OCI-M2 (cell line): ENCODE results near the gene MBOAT1.
"Not testable (repeated sequence)": the region's sequence is repeated elsewhere in the genome, so short reads cannot be mapped to it uniquely, and the experiment has no call there.

ENCODE experiments used
- DNase-seq: peaks from one replicate; lab custom pipeline; 2025; ENCODE audit not compliant: unreplicated experiment; lab: John Stamatoyannopoulos, UW

The MBOAT1 gene

DNA sequence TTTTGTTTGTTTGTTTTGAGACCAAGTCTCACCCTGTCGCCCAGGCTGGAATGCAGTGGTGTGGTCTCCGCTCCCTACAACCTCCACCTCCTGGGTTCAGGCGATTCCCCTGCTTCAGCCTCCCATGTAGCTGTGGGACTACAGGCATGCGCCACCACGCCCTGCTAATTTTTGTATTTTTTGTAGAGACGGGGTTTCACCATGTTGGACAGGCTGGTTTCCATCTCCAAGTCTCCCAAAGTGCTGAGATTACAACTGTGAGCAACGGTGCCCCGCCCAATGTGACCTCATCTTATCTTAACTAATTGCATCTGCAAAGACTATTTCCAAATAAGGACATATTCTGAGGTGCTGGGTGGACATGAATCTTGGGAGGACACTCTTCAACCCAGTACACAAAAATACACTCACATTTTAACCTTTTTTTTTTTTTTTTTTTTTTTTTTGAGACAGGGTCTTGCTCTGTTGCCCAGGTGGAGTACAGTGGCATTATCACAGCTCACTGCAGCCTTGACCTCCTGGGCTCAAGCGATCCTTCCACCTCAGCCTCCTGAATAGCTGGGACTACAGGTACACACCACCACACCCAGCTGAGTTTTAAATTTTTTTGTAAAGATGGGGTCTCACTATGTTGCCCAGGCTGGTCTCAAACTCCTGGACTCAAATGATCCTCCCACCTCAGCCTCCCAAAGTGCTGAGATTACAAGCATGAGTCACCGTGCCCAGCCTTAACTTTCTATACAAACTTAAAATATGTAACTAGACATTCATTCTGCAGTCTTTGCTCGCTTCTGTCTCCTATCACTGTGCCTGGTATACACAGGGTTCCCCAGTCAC lies 72.9 kb downstream of the MBOAT1 start:
- not testable (repeated sequence) for DNase-seq

DNA sequence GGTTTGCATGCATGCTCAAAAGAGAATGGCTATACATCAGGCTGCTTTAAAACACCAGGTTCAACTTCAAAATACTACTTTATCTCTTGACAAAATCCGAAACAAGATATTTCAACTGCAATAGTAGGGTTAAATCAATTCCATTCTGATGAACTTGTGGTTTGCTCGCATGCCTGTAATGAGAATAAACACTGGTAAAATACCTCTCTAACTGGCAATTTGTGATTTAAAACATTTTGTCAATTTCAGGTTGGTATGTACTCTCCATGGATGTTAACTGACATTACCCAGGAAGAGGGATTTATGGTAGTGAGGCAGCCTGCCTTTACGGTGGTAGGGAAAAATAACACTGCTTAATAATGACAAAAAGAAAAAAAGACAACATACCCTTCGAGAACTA lies 74.4 kb downstream of the MBOAT1 start:
- DNase-seq = no peak

DNA sequence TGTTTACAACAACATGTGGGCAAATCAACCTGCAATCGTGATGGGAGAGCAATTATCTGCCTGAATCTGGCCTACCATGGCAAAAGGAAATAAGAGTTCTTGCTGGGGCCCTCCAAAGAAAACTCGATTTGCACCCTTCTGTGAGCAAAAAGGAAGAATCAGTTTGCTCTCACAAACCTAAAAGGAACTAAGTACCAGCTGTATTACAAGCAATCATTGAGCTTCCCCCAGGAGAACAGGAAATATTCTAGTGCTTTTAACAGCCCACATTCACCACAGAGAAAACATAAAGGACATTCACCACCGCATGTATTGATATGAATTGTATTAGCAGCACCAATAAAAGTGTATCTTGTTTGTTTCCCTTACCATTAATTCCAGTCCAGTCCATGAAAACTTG lies 75.0 kb downstream of the MBOAT1 start:
- DNase-seq = no peak

DNA sequence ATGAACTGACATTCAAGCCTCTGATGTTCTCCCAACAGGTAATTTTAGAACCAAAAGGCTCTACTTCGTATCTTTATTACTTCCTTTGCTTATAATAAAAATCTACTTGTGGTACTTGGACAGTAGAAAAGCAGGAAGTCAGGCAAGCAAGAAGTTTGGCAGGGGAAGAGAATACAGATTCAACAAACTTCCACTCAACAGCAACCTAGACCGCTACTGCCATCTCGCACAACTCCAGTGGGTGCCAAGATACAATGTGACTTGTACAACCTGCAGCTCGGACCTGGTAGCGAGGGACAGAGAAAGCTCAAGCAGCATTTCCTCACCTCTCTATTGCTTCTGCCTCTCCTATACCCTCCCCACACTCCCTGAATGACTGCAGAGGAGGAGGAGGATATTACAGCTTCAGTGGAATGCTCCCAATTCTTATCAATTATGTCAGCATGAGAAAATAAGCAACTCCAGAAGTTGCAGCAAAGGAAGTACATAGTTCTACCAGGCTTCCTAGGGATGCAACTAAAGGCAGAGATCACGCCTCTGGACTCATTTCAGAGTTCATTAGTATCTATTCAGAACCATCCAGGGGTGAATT lies 76.5 kb downstream of the MBOAT1 start:
- DNase-seq = no peak

GRCh38 chr6:20134613-20135012 lies 77.7 kb downstream of the MBOAT1 start:
- no peak for DNase-seq

DNA sequence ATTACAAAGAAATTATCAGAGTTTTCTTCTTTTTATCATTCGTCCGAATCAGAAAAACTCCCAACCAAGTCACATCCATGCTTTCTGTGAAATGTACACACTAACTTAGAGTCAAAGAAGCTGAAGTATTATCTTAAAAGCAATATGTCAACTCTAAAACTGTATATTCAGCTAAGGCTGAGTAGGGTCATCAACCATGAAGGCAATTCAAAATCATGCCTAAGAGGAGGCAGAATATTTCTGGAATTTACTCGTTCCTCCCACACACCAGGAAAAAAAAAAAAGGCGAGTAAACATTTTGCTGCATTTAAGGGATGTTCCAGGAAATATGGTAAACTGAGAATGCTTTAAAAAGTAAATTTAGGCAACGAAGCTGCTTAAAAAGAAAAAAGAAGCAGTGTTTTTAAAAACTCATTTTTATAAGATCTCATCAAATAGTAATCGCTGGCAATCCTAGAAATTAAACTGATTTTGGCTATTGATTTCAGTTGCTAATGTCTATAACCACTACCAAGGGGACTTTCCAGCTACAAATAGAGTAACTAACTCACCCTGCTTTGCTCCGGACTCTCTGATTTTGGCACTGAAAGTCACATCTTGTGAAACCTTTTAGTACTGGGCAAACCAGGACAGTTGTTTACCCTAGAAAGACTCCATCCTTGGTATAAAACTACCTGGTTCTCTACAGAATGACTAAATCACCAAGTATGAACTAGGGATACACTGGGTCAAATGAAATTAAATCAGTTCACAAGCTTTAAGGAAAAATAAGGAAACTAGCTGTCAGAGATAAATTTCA lies 82.8 kb downstream of the MBOAT1 start:
- no peak for DNase-seq

GRCh38 chr6:20128018-20128417 lies 84.3 kb downstream of the MBOAT1 start:
- DNase-seq = no peak

GRCh38 chr6:20126789-20127653 lies 85.2 kb downstream of the MBOAT1 start:
- peak; percentile 62 for DNase-seq

DNA sequence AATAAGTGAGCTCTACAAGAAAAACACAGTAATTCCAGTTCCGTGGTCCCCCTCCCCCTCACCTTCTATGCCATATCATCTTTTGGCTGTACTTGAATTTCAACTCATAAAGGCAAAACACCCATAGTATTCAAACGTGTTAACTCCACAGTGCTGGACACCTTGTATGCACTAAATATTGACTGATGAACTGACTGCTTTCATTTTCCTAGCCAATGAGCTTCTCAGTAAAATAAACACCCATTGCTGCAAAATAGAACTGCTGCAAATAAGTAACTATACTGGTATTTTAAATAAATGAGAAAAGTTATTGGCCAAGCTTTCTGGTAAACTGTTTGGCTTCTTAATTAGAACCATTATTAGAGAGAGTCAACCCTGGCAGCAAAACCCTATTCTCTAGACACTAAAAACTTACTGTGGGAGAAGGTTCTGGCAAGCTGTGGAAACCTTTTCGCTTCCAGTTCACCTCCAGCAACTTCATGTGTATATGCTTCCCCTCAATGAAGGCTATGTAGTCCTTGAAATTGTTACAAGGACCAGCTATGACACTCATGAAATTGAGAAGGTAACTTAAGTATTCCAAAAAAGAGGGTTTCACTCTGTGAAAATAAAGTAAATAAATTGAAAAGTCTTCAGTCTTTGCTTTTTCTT lies 86.0 kb downstream of the MBOAT1 start:
- no peak for DNase-seq

DNA sequence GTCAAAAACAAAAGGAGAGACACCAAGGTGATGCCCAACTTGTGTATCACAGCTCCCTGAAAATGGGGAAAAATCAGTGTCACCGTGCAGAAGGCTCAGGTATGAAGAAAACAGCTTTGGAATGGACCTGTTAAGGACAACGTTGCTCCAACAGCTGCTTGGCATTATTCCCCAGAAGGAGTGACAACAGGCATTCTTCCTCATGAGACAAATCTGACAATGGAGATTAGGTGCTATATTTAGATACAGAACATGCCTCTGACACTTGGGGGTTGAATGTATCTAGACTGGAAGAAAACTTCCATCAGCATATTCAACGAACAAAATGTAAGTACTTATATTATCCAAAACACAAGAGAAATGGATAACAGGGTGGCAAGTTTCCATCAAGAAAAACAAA lies 87.7 kb downstream of the MBOAT1 start:
- DNase-seq = no peak

GRCh38 chr6:20119485-20119884 lies 92.8 kb downstream of the MBOAT1 start:
- DNase-seq = no peak

DNA sequence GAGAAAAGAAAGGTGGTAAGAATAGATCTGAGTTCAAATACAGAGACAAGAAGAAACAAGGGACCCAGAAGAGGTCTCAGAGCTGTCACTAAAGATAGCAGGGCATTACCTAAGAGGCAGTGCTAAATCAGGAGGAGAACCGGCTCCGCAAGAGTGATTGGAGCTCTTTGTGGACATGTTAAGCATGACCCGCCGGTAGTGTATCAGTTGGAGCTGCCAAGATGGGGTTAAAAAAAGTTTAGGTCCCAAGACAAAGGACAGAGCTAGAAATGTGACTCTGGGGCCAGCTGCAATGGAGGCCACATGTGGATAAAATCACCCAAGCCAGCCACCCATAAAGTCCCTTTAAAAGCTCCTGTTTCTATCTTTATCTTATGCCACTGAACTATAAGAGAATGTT lies 93.4 kb downstream of the MBOAT1 start:
- no peak for DNase-seq

- no peak for DNase-seq
Observed at GRCh38 chr6:20117474-20117873, 94.8 kb downstream of the MBOAT1 start.

DNA sequence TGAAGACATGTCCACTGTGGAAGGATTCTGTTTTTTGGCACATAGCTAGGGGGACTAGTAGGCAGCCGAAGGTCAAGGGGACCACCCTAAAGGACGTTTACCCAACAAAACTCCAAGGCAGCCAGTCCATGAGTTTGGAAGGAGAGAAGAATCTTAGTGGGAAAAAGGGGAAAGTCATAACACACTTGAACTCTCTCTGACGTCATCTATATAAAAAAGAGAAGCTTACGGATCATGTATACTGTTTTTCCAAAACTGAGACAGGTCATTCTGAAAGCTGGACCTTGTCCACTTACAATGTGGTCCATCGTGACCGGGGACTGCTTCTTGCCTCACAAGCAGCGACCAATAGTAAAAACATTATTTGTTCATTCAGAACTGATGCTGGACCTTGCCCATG lies 95.5 kb downstream of the MBOAT1 start:
- DNase-seq = no peak

DNA sequence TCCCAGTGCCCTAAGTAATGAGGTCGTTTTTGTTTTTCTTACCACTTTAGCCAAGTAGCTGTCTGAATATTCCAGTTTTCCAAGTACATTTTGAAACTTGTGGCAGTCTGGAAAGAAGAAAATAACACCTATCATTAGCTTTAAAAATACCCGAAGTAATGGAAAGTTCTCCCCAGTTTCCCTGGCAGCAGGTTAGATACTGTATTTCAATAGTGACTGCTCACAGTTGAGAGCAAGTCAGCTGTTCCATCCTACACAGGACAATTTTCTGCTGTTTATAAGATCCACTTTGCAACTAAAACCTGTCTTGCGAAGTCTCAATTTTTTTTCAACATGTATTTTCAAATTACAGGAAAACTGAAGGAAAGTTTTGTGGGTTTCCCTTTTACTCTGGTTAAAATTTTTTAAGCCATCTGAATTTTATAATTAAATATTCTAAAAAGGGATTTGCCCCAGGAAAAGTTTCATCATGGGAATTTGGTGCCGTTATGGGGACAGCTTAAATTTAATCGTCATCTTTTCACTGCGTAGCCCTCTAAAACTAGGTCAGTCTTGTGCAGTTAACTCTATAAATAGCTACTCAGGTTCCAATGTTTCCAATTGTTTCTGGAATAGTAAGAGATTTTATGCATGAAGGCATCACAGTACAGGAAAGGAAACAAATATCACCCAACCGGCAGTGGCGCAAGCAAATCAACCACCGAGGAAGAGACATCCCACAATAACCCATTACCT lies 96.9 kb downstream of the MBOAT1 start:
- no peak for DNase-seq

GRCh38 chr6:20113649-20114224 lies 98.5 kb downstream of the MBOAT1 start:
- DNase-seq = no peak

DNA sequence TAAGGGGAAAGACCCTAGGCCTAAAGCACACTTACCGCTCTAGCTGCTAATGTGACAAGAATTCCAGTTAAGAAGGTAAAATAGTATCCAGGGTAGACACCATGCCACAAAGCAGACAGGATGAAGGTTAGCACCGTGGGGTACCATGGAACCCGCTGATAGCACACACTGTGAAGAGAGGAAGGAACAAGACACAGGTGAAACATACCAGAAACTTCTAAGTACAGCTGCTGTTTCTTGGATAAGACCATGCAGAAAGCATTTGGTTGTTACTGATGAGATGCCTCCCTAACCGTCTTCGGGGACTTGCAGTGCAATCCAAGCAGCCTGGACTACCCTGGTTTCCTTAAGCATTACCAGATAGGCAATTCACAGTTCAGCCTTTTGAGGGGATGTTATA lies 99.4 kb downstream of the MBOAT1 start:
- peak; percentile 45 for DNase-seq

DNA sequence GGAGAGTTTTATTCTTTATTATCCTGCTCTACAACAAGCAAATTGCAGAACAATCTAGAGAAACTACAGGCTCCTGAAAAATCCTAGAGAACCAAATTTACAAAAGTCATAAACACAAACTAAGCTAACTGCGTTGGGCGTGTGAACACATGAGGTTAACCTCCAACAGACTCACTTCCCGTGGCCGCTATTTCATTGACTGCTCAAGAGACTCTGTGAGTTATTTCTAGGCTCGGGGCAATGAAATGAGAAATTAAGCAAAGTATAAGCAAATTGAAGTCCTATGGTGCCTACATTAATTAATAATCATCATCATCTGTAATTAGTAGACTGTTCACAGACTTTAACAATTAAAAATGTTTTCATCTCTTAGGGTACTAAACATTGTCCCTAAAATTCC lies 100.0 kb downstream of the MBOAT1 start:
- no peak for DNase-seq

- DNase-seq = no peak
Observed at GRCh38 chr6:20110478-20110877, 101.8 kb downstream of the MBOAT1 start.
